ENCODE measurements around the gene MFSD2A. TPM values are rescaled to one million over a fixed set of nuclear protein-coding genes. Genes with fewer than 3 reads are reported as not detected.

The MFSD2A gene
- total RNA-seq, 4 donors from 2014 or later, result 0.95 to 75.9 (median 41.1) TPM

DNA sequence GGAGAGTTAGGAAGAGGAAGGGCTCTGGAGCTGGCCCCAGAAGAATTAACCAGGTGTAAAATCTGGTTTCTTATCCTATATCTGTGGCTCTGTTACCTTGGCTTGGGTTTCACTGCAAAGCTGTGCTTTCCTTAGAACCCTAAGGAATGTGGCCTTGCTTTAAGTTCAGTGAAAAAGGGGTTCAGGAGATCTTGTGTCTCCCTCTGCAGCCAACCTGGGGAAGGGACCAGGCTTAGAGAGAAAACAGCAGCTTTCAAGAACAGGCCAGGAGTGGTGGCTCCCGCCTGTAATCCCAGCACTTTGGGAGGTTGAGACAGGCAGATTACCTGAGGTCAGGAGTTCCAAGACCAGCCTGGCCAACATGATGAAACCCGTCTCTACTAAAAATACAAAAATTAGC is 37.1 kb upstream of the MFSD2A start:
- ATAC-seq (ENCODE audit: low FRiP score) (no peak), DNase-seq (ENCODE audit: low spot score) (no peak)
- TF ChIP-seq, protein P1, sequence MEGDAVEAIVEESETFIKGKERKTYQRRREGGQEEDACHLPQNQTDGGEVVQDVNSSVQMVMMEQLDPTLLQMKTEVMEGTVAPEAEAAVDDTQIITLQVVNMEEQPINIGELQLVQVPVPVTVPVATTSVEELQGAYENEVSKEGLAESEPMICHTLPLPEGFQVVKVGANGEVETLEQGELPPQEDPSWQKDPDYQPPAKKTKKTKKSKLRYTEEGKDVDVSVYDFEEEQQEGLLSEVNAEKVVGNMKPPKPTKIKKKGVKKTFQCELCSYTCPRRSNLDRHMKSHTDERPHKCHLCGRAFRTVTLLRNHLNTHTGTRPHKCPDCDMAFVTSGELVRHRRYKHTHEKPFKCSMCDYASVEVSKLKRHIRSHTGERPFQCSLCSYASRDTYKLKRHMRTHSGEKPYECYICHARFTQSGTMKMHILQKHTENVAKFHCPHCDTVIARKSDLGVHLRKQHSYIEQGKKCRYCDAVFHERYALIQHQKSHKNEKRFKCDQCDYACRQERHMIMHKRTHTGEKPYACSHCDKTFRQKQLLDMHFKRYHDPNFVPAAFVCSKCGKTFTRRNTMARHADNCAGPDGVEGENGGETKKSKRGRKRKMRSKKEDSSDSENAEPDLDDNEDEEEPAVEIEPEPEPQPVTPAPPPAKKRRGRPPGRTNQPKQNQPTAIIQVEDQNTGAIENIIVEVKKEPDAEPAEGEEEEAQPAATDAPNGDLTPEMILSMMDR (IDR thresholded peaks at IDR 0.05), result no peak

- peak; percentile 87 for ATAC-seq (ENCODE audit: low FRiP score)
- TF ChIP-seq, protein P1 (IDR thresholded peaks at IDR 0.05), result no peak
Observed at GRCh38 chr1:39919545-39919944, 35.4 kb upstream of the MFSD2A start.

GRCh38 chr1:39922251-39922688 is 32.7 kb upstream of the MFSD2A start:
- TF ChIP-seq, protein P1 (IDR thresholded peaks at IDR 0.05), result no peak
- ATAC-seq (ENCODE audit: low FRiP score), result no peak
- no peak for DNase-seq (ENCODE audit: low spot score)

More at GRCh38 chr1:39919545-39919944, 35.4 kb upstream of the MFSD2A start:
- no peak for DNase-seq (ENCODE audit: low spot score)

DNA sequence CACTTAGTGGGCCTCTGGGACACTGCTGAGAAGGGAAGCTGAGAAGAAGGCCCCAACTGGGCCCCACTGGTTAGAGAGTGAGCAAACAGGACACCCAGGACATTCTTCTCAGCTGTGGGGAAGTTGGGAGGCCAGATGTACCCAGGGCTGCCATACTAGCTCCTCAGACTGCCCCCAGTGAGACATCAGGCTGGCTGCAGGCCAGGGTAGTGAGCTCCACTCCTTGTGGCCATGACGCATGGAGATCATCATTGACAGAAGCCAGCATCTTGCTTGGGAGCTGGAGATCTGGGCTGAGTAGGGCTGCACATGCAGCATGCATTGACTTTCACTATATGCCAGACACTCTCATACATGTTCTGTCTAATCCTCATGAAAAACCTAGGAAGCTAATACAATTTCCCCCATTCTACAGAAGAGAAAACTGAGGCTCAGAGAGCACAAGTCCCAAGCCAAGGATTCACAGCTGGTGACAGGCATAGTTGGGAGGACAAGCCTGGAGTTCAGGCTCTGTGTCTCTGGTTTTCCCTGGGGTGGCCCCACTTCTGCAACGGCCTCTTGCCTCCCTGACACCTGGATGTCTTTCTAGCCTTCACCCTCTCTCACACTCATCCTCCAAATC is 29.1 kb upstream of the MFSD2A start:
- TF ChIP-seq, protein P1 (IDR thresholded peaks at IDR 0.05), result no peak

DNA sequence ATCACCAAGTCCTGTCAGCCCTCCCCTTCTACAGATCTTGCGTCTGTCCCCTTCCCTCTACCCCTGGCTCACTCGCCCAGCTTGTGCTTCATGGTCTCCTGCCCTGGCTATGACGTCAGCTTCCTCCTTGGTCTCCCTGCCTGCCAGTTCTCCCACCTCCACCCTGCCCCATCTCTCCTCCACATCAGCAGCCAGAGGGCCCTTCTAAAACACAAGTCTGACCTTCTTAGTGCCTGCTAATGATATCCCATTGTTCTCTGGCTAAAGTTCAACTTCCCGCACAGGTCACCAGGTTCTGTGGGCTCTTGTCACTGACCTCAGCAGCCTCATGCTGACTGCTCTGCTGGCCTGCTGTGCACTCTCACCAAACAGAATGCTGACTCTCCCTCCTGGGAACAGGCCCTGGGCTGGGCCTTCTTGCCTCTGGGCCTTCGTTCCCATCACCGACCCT is 28.6 kb upstream of the MFSD2A start:
- no peak for DNase-seq (ENCODE audit: low spot score)
- no peak for ATAC-seq (ENCODE audit: low FRiP score)
- TF ChIP-seq, protein P1 (IDR thresholded peaks at IDR 0.05), result no peak

More for the DNA sequence above, 29.1 kb upstream of the MFSD2A start:
- DNase-seq (ENCODE audit: low spot score), result no peak
- ATAC-seq (ENCODE audit: low FRiP score), result no peak

GRCh38 chr1:39926820-39927219 is 28.1 kb upstream of the MFSD2A start:
- TF ChIP-seq, protein P1 (IDR thresholded peaks at IDR 0.05), result no peak
- DNase-seq (ENCODE audit: low spot score) (no peak), ATAC-seq (ENCODE audit: low FRiP score) (peak; percentile 15)

GRCh38 chr1:39927538-39927937 is 27.4 kb upstream of the MFSD2A start:
- no peak for ATAC-seq (ENCODE audit: low FRiP score)
- TF ChIP-seq, protein P1 (IDR thresholded peaks at IDR 0.05), result no peak
- DNase-seq (ENCODE audit: low spot score), result no peak
